GM13976 (cell line): ENCODE data around the gene XPNPEP2.

Experiments used
- DNase-seq: peaks from one replicate; pipeline ENCODE4 v3.0.0; 2012; ENCODE audit warnings: low spot score
- in situ Hi-C: fragments of 300-500 bp; cut with MboI; formaldehyde crosslinking; loops from one replicate; pipeline ENCODE4 v1.12.0; 2022; ENCODE audit warnings: low sequenced_read_pairs, mixed read lengths, inconsistent platforms; ENCODE audit not compliant: unreplicated experiment
- TF ChIP-seq, protein P1 (sequence below): IDR thresholded peaks from 2 replicates; pipeline ENCODE4 v1.5.1; 2012; ENCODE audit warnings: borderline replicate concordance, mild to moderate bottlenecking; ENCODE audit not compliant: insufficient read depth; ENCODE audit errors: extremely low read depth, missing control alignments, control extremely low read depth

The XPNPEP2 gene

DNA sequence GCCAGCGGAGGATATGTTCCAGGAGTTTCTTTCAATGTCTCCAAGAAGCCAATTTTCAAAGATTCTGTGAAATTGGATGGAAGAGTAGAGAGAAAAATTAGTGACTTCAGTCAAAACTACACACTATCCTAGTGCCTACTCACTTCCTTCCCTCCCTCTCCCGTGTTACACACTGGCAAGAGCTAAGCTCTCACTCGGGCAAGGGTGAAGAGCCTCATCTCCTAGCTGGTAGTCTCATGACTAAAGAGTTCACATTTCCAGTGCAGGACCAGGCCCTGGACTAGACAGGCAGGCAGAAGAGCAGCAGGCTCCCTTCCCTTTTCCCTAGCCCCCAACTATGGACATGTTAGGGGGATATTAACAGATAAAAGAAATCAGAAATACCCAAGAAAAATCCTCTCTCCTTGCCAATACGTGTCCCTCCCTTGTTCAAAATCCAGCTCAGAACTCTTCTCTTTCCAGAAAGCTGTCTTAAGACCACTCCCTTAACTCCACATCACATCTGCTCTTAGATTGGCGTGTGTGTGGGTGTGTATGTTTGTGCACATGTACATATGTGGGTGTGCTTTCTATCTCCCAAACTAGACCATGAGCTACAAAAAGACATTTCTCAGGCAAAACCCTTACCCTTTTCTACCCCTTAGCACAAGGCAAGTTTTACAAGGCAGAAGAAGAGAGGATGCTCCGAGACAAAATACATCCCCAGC is 75.0 kb downstream of the XPNPEP2 start:
- DNase-seq = no peak
- TF ChIP-seq, protein P1, sequence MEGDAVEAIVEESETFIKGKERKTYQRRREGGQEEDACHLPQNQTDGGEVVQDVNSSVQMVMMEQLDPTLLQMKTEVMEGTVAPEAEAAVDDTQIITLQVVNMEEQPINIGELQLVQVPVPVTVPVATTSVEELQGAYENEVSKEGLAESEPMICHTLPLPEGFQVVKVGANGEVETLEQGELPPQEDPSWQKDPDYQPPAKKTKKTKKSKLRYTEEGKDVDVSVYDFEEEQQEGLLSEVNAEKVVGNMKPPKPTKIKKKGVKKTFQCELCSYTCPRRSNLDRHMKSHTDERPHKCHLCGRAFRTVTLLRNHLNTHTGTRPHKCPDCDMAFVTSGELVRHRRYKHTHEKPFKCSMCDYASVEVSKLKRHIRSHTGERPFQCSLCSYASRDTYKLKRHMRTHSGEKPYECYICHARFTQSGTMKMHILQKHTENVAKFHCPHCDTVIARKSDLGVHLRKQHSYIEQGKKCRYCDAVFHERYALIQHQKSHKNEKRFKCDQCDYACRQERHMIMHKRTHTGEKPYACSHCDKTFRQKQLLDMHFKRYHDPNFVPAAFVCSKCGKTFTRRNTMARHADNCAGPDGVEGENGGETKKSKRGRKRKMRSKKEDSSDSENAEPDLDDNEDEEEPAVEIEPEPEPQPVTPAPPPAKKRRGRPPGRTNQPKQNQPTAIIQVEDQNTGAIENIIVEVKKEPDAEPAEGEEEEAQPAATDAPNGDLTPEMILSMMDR = no peak
- in situ Hi-C loops = no loop called here

- TF ChIP-seq, protein P1 = no peak
- in situ Hi-C loops = no loop called here
- DNase-seq = no peak
These were observed 79.3 kb downstream of the XPNPEP2 start for GRCh38 chrX:129818123-129818522.
